Measurements from ENCODE around the gene ERICH4.
"Not testable (repeated sequence)": the region's sequence is repeated elsewhere in the genome, so short reads cannot be mapped to it uniquely, and the experiment has no call there.

The ERICH4 gene

GRCh38 chr19:41442473-41443355 lies at the start of gene ERICH4:
TSS of gene ERICH4 (plus strand) at chr19:41443156. CDS start at chr19:41443170, 14 bp downstream.
- DNase-seq (ENCODE audit: low read depth), result no peak

- no peak for DNase-seq (ENCODE audit: low read depth)
Measured at GRCh38 chr19:41395355-41395754, 47.6 kb upstream of the ERICH4 start.

GRCh38 chr19:41397086-41398049 lies 45.6 kb upstream of the ERICH4 start, which contains the start of the genes BCKDHA and EXOSC5:
TSS of gene BCKDHA (plus strand) at chr19:41397818. CDS start at chr19:41397828, 10 bp downstream.
TSS of gene EXOSC5 (minus strand) at chr19:41397359. CDS start at chr19:41397328, 31 bp downstream.
- peak; percentile 99 for DNase-seq (ENCODE audit: low read depth)

DNA sequence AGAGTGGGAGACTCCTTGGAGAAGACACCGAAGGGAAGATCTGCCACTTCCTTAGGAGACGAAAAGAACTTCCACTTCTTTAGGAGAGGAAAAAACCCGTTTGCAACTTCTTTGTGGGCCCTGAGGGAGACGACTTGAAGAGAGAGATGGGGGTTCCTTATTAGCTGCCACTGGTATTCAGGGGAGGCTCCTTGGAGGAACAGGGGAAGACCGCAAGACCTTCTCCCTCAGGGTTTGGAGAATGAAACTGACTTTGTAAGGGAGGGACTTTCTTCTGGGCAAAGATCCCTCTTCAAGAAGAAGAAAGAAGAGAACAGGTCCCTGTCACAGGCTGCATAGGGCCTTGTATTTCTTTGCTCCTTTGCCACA lies 44.9 kb upstream of the ERICH4 start:
- DNase-seq (ENCODE audit: low read depth), result no peak

DNA sequence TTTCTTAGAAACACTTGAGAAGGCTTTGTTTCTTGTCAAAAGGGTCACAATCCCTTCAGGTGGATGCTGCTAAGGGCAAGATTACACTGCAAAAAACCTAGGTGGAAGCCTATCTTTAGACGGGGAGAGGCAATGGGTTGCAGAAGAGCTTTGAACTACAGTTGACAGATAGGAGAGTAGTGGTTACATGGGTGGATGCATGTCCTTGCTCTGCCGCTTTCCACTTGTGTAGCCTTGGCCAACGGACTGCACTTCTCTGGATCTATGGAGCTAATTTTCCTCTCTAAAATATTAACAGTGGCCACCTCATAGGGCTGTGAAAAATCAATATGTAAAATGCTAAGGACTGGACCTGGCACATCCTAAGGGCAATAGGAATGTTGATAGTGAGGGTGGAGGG lies 44.4 kb upstream of the ERICH4 start:
- no peak for DNase-seq (ENCODE audit: low read depth)

- DNase-seq (ENCODE audit: low read depth), result no peak
Measured at GRCh38 chr19:41399091-41399490, 43.9 kb upstream of the ERICH4 start.

DNA sequence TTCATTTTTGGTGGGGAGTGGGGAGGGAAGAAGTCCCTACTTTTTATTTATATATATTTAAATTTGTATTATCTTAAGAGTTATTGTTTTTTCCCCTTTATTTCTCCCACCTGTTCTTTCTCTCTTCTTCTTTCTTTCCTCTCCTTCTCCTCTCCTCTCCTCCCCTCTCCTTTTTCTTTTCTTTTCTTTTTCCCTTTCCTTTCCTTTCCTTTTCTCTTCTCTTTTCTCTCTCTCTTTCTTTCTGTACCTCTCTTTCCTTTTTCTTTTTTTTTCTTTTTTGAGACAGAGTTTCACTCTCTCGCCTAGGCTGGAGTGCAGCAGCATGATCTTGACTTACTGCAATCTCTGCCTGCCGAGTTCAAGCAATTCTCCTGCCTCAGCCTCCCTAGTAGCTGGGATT lies 43.4 kb upstream of the ERICH4 start:
- DNase-seq (ENCODE audit: low read depth), result no peak

- no peak for DNase-seq (ENCODE audit: low read depth)
Measured at GRCh38 chr19:41401483-41401882, 41.5 kb upstream of the ERICH4 start.

- DNase-seq (ENCODE audit: low read depth), result no peak
Measured at GRCh38 chr19:41402010-41402409, 40.9 kb upstream of the ERICH4 start.

DNA sequence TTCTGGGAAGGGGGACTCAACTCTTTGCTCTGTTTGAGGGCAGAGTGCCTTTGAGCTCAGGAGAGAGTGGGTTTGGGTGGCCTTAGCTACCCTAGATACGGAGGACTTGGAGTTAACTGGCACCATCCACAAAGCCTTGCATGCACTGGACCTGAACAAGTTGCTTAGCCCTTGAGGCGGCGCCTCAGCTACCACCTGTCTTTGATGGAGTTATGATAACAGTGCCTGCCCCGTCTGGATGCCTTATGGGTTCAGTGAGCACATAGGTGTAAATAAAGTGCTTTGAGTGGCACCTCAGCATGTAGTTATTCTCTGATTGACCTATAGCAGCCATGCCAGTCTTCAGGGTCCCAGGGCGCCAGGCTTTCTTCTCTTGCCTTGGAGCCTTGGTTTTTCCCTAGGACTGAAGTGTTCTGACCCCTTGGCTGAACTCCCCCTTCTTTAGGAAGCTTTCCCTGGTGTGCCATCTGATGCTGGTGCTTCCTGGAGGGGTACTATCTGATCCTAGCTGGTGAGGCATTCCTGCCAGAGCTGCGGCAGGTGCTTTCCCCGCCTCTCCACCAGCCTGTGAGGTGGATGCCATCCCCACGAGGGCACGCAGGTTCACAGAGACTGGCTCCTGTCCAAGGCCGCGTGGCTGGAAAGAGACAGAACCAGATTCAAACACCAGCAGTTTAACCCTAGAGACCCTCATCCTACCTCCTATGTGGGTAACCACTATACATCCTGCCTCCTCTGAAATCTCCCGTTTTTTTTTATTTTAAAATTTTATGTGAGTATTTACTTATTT lies 39.6 kb upstream of the ERICH4 start:
- no peak for DNase-seq (ENCODE audit: low read depth)

GRCh38 chr19:41405776-41406175 lies 37.2 kb upstream of the ERICH4 start:
- DNase-seq (ENCODE audit: low read depth), result no peak

- DNase-seq (ENCODE audit: low read depth), result peak; percentile 35
Measured at GRCh38 chr19:41407271-41407670, 35.7 kb upstream of the ERICH4 start.

DNA sequence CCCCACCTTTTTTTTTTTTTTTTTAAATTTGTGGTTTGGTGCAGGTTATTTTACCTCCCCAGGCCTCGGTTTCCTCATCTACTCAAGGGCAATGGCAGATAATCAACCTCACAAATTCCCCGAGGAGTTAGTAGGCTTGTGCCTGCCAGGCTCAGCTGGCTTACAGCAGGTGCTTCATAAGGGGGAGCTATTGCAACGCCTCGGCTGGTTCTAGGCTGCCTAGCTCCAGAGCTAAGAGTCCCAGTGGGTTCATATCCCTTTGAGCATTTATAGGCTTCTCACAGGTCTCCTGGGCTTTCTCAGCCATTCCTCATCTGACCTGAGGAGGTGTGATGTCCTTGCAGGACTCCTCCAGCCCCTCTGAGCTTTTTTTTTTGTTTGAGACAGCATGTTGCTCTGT lies 34.7 kb upstream of the ERICH4 start:
- DNase-seq (ENCODE audit: low read depth), result no peak

- DNase-seq (ENCODE audit: low read depth), result not testable (repeated sequence)
Measured at GRCh38 chr19:41408846-41409245, 34.1 kb upstream of the ERICH4 start.

- peak; percentile 61 for DNase-seq (ENCODE audit: low read depth)
Measured at GRCh38 chr19:41409288-41409687, 33.7 kb upstream of the ERICH4 start.

- DNase-seq (ENCODE audit: low read depth), result no peak
Measured at GRCh38 chr19:41410336-41411054, 32.5 kb upstream of the ERICH4 start.

DNA sequence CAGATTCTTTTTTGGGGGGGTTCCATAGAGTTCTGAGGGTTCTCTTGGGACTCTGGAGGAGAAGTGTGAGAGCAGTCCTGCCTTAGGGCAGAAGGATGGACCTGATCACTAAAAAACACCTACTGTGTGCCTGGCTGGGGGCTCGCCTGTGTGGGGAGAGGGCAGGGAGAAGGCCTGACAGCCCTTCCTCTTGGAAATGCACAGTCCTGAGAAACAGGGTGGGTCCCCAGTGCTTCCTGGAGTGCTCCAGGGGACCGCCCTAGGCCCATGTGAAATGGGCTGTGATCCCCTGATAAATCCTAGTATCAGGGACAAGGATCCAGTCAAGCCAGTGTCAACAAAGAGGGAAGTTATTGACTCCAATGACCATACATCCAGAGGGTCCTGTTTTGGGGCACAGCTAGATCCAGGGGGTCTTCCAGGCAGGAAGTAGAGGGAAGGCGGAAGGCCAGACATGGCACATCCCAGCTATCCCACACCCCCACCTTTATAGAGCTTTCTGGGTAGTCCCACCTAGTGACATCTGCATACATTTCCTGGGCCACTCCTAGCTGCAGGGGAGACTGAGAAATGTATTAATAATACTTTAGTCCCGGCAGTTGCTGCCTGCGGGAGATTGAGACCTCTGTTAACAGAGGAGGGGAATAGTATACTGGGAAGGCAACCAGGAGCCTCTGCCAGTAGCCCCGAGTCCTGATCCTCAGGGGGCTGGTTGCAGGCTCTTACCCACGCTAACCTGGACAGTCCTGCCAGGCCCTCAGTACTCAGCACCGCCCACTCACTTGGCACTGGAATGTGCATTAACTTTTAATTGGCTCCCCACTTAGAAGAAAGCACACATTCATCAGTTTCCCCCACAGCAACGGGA lies 31.6 kb upstream of the ERICH4 start:
- DNase-seq (ENCODE audit: low read depth), result no peak

DNA sequence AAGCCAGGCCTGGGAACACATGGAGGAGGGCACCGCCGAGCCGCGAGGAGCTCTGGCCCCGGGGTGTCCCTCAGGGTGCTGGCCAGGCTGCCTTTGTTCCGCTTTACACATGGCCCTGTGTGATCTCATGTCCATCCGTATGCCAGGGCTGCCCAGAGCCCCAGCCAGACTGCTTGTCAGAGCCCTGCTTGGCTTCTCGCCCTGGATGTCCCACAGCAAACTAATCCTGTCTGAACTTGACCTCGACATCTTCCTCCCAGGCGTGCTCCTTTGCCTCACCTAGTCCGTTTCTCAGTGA lies 31.0 kb upstream of the ERICH4 start:
- no peak for DNase-seq (ENCODE audit: low read depth)

GRCh38 chr19:41412953-41413352 lies 30.0 kb upstream of the ERICH4 start:
- DNase-seq (ENCODE audit: low read depth), result no peak

DNA sequence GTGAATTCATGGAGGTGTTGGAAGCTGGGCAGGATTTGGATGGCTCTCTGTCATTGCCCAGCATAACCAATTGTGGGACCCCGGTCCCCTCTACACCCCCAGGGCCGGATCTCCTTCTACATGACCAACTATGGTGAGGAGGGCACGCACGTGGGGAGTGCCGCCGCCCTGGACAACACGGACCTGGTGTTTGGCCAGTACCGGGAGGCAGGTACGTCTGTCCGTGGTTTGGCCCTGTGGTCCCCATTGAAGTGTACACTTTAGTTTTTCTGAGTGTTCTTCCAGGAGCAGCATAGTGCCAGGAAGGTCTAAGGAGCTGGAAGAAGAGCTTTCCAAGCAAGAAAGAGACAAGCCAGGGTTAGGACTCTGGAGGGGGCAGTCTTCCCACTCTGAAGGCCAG lies 29.0 kb upstream of the ERICH4 start:
- no peak for DNase-seq (ENCODE audit: low read depth)

Measured in iris pigment epithelial cell (primary cell).